Measurements from ENCODE around the gene ZNF2.

ZNF2 gene

GRCh38 chr2:95207111-95207961, 41.7 kb downstream of the ZNF2 start, which contains the start of gene ZNF892:
Gene ZNF892 (plus strand): TSS chr2:95207521. CDS start chr2:95207816, 295 bp downstream.
- peak; percentile 65 for DNase-seq

- DNase-seq = no peak
Observed at GRCh38 chr2:95208106-95208505, 42.5 kb downstream of the ZNF2 start.

- DNase-seq = no peak
Observed at GRCh38 chr2:95215018-95215612, 49.5 kb downstream of the ZNF2 start.

GRCh38 chr2:95220449-95220848, 54.8 kb downstream of the ZNF2 start:
- DNase-seq = no peak

- DNase-seq = no peak
Observed at GRCh38 chr2:95225658-95226057, 60.0 kb downstream of the ZNF2 start.

- no peak for DNase-seq
Observed at GRCh38 chr2:95231723-95232122, 66.1 kb downstream of the ZNF2 start.

- DNase-seq = no peak
Observed at GRCh38 chr2:95232232-95232631, 66.6 kb downstream of the ZNF2 start.

Measured in central memory CD4-positive, alpha-beta T cell (primary cell).